ENCODE measurements around the gene KRTAP10-9.
"Not testable (repeated sequence)": the region's sequence is repeated elsewhere in the genome, so short reads cannot be mapped to it uniquely, and the experiment has no call there.

KRTAP10-9 gene

DNA sequence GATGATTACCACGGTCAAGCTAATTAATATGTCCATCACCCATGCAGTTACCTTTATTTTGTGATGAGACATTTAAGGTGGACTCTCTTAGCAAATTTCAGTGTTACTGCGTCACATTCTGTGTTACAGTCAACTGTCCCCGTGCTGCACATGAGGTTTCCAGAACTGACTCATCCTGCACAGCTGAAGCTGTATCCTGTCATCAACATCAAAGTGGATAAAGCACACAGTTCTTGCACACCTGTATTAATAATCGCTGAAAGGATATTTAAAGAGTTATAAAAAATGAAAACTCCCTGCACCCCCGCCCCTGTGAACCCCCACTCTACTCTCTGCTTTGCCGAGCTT, 43.1 kb upstream of the KRTAP10-9 start:
- H3K9me3 ChIP-seq (replicated peaks in 1 of 11), result peaks cover 36 to 51% (median 40%) of the 10 kb centered on the region in 11 experiments
- TF ChIP-seq Cebpa-rat (IDR thresholded peaks at IDR 0.05), result no peak
- H3K4me2 ChIP-seq, result no peak overlapping the region
- no peak overlapping the region for H3K4me3 ChIP-seq
- no peak overlapping the region for H3K9ac ChIP-seq
- no peak overlapping the region for H3K27ac ChIP-seq
- no peaks in the 10 kb centered on the region for H4K20me1 ChIP-seq
- no peaks in the 10 kb centered on the region for H3K36me3 ChIP-seq
- H3K4me1 ChIP-seq, result peaks cover 0 to 14% (median 2%) of the 10 kb centered on the region in 10 experiments; a peak in 7 of 20 replicates
- no peaks in the 10 kb centered on the region for H3K27me3 ChIP-seq

DNA sequence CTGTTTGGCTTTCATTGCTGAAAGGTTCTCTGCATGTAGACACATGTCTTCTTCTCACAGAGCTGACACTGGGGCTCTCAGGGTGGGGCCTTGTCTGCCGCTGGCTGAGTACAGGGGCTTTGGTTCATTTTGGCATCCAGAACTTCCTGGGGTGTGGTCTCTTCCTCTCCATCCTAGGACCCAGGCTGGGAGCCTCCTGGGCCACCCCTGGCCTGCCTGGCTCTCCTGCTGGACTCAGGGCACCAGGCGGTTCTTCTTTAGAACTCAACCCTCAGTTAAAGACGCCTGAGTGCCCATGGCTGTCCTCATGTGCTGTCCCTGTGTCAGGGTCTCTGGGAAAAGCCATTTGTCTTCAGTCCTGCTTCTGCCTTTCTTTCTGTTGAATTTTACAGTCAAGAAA, 41.0 kb upstream of the KRTAP10-9 start:
- Histone ChIP-seq H3K27me3 (no peaks in the 10 kb centered on the region), H3K4me1 (peaks cover 0 to 14% (median 2%) of the 10 kb centered on the region in 10 experiments; a peak in 7 of 20 replicates), H3K9me3 (replicated peaks in 1 of 11) (peaks cover 17 to 31% (median 19%) of the 10 kb centered on the region in 11 experiments), H3K9ac (no peak overlapping the region), H3K27ac (no peak overlapping the region), H3K4me3 (no peak overlapping the region), H4K20me1 (no peaks in the 10 kb centered on the region), H3K36me3 (no peaks in the 10 kb centered on the region), H3K4me2 (no peak overlapping the region)
- no peak for TF ChIP-seq Cebpa-rat (IDR thresholded peaks at IDR 0.05)

- Histone ChIP-seq H3K4me3 (no peak overlapping the region), H4K20me1 (no peaks in the 10 kb centered on the region), H3K4me1 (peaks cover 18 to 26% (median 20%) of the 10 kb centered on the region in 10 experiments), H3K4me2 (no peak overlapping the region), H3K27me3 (peaks cover 0 to 13% (median 0%) of the 10 kb centered on the region in 11 experiments; a peak in 4 of 22 replicates), H3K36me3 (no peaks in the 10 kb centered on the region), H3K27ac (no peak overlapping the region), H3K9ac (no peak overlapping the region), H3K9me3 (replicated peaks in 1 of 11) (peaks cover 0 to 11% (median 0%) of the 10 kb centered on the region in 11 experiments; a peak in 6 of 22 replicates)
- no peak for TF ChIP-seq Cebpa-rat (IDR thresholded peaks at IDR 0.05)
These were observed 37.8 kb upstream of the KRTAP10-9 start for GRCh38 chr21:44589094-44589493.

DNA sequence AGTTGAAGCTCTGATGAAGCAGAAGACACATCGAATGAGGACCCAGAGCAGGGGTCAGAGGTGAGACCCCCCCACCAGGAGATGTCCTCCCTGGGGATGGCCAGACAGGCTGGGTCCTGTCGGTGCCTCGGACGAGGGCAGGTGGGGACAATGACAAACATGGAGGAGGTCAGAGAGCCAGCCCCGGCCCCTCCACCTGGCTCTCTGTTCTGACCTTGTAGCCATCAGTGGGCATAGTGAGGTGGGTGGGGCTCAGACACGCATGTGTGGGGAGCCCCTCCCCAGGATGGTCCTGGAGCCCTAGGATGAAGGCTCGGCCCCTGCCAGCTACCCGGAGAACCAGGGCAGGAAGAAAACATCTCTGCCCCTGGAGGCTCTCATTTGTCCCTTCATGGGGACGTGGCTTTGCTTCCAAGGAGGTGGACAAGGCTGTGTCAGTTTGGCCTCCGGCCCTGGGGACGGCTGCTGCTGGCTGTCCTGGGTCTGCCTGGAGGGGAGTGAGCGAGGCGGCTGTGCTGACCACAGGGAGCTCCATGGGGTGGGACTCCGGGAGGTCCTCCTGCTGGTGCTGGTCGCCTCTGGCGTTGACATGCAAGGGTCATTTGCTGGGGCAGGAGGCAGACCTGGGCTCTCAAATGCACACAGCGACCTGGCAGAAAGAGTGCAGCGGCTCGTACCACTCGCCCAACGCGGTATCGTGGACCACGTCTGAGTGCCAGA, 37.1 kb upstream of the KRTAP10-9 start:
- Histone ChIP-seq H3K36me3 (no peaks in the 10 kb centered on the region), H3K4me3 (no peak overlapping the region), H3K4me2 (no peak overlapping the region), H3K9ac (no peak overlapping the region), H3K27ac (no peak overlapping the region), H3K27me3 (peaks cover 0 to 13% (median 0%) of the 10 kb centered on the region in 11 experiments; a peak in 4 of 22 replicates), H3K4me1 (peaks cover 21 to 30% (median 26%) of the 10 kb centered on the region in 10 experiments), H4K20me1 (no peaks in the 10 kb centered on the region), H3K9me3 (replicated peaks in 1 of 11) (peaks cover 0 to 11% (median 0%) of the 10 kb centered on the region in 11 experiments; a peak in 6 of 22 replicates)
- TF ChIP-seq Cebpa-rat (IDR thresholded peaks at IDR 0.05), result no peak

DNA sequence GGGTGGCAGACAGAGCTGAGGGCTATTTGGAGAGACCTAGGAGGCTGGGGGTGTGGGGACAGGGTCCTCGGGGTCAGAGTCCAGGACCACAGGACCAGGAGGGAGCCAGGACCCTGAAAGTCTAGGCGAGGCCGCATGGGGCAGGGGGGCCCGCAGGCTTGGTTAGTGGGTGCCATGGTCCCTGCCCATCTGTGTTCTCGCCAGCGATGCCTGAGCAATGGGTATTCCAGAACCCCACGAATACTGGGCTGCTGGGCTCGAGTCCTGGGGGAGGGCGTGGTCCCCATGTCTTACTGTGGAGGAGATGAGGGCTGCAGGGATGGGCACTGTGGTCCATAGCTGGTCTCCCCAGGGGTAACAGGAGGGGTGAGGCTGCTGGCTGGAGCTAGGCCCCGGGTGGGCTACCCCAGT, 36.6 kb upstream of the KRTAP10-9 start:
- TF ChIP-seq Cebpa-rat (IDR thresholded peaks at IDR 0.05), result no peak
- no peak overlapping the region for H3K9ac ChIP-seq
- no peak overlapping the region for H3K27ac ChIP-seq
- no peak overlapping the region for H3K4me2 ChIP-seq
- H3K4me1 ChIP-seq, result peaks cover 21 to 36% (median 31%) of the 10 kb centered on the region in 10 experiments
- peaks cover 0 to 10% (median 0%) of the 10 kb centered on the region in 11 experiments; a peak in 6 of 22 replicates for H3K9me3 ChIP-seq (replicated peaks in 1 of 11)
- peaks cover 0 to 13% (median 0%) of the 10 kb centered on the region in 11 experiments; a peak in 4 of 22 replicates for H3K27me3 ChIP-seq
- H3K36me3 ChIP-seq, result no peaks in the 10 kb centered on the region
- H3K4me3 ChIP-seq, result no peak overlapping the region
- H4K20me1 ChIP-seq, result no peaks in the 10 kb centered on the region

GRCh38 chr21:44590897-44591800, 35.7 kb upstream of the KRTAP10-9 start:
- not testable (repeated sequence) for H3K36me3 ChIP-seq; H3K9me3 ChIP-seq (replicated peaks in 1 of 11); H3K4me2 ChIP-seq; H3K27ac ChIP-seq; H3K9ac ChIP-seq; H3K4me3 ChIP-seq; H4K20me1 ChIP-seq
- Histone ChIP-seq H3K4me1 (peaks cover 21 to 38% (median 32%) of the 10 kb centered on the region in 10 experiments), H3K27me3 (peaks cover 0 to 13% (median 0%) of the 10 kb centered on the region in 11 experiments; a peak in 4 of 22 replicates)

DNA sequence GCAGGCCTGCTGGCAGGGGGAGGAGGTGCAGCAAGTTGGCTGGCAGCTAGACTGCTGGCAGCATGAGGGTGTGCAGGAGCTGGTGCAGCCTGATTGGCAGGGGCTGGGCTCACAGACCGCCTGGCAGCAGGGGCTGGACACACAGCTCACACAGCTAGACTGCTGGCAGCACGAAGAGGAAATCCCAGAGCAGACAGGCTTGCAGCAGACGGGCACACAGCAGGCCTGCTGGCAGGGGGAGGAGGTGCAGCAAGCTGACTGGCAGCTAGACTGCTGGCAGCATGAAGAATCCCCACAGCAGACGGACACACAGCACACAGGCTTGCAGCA, 35.1 kb upstream of the KRTAP10-9 start:
- H3K27ac ChIP-seq; H3K4me2 ChIP-seq; H3K9me3 ChIP-seq (replicated peaks in 1 of 11); H3K9ac ChIP-seq; H4K20me1 ChIP-seq; H3K36me3 ChIP-seq; H3K4me3 ChIP-seq: not testable (repeated sequence)
- Histone ChIP-seq H3K4me1 (peaks cover 21 to 38% (median 32%) of the 10 kb centered on the region in 10 experiments), H3K27me3 (peaks cover 0 to 13% (median 0%) of the 10 kb centered on the region in 11 experiments; a peak in 4 of 22 replicates)

DNA sequence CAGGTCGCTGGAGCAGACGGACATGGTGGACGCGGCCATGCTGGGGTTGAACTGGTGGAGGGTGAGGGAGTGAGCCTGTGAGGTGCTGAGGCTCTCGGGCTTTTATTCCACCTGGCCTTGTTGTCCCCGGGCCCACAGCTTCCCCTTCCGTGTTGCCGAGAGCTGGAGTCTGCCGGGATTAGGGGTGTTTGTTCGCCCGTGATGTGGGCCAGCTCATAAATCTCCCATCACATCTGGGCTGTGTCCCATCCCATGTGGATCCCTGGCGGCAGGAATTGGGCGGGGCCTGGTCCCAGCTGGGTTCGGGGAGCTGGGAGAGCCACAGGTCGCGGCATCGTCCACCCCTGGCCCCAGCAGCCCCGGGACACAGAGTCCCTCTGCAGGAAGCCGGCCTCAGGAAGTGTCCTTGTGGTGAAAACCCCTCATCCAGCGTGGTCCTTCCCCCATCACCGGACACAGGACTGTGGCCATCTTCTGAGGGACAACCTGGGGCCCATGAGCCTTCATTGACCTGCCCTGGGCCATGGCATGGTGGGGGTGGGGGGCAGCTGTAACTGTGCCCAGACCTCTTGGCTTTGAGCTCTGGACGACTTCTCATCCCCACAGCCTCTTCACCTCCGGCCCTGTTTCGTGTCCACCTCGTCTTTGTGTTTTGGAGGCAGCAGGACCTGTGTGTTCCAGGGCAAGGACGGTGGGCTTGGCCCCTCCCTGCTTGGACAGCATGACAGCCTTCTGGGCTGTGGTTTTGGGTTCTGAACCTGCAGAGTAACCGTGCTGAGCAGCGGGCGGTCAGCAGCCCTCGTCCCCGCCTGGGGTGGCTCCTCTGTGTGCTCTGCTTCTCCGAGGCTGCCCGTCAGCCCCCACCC, 34.2 kb upstream of the KRTAP10-9 start, which contains the start of gene KRTAP10-6:
Gene KRTAP10-6, minus strand, starts transcription at position 60 of the 866 bp plus-strand sequence. Its CDS starts 21 bp downstream, at position 39.
- Histone ChIP-seq H4K20me1 (no peaks in the 10 kb centered on the region; a peak in 1 of 22 replicates), H3K36me3 (no peaks in the 10 kb centered on the region), H3K27me3 (peaks cover 0 to 13% (median 0%) of the 10 kb centered on the region in 11 experiments; a peak in 4 of 22 replicates), H3K4me3 (peak within 1 kb of the TSS in 3 of 10 experiments; percentile 12 to 28 (median 22); a peak in 2 of 20 replicates), H3K27ac (peak within 1 kb of the TSS in 9 of 11 experiments; percentile 11 to 79 (median 55); a peak in 14 of 22 replicates), H3K9ac (peak within 1 kb of the TSS in 8 of 11 experiments; percentile 30 to 68 (median 45); a peak in 14 of 22 replicates), H3K4me1 (peaks cover 21 to 38% (median 32%) of the 10 kb centered on the region in 10 experiments), H3K4me2 (peak within 1 kb of the TSS; percentile 61 to 95 (median 87)), H3K9me3 (replicated peaks in 1 of 11) (no peaks in the 10 kb centered on the region)
- TF ChIP-seq Cebpa-rat (IDR thresholded peaks at IDR 0.05), result no peak

All from BLaER1 treated with 17β-estradiol and CSF1 and Interleukin-3, amounts not matched to agents 10 nM and 100 nM (cell line).